Measurements from ENCODE around the gene NPAS3.

NPAS3 gene

DNA sequence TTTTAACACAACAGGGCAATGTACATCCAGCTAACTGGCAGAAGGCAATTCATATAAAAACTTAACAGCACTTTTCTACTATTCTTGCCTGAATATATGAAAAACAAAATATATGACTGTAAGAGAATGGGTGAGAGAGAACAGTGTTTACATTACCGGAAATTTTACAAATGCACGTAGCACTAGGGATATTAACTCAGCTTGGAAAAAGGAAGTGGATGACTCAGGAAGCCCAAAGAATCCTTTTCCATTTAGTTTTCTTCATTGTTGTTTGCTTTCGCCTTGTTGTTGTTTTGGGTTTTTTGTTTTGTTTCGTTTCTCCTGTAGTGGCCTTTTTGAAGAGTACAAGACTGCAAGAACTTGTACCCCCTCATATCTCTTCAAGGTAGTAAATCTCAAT is 716.7 kb downstream of the NPAS3 start:
- no peak overlapping the region for H3K4me3 ChIP-seq (replicated peaks; ENCODE audit: low read depth, low read length)
- TF ChIP-seq, protein P1, sequence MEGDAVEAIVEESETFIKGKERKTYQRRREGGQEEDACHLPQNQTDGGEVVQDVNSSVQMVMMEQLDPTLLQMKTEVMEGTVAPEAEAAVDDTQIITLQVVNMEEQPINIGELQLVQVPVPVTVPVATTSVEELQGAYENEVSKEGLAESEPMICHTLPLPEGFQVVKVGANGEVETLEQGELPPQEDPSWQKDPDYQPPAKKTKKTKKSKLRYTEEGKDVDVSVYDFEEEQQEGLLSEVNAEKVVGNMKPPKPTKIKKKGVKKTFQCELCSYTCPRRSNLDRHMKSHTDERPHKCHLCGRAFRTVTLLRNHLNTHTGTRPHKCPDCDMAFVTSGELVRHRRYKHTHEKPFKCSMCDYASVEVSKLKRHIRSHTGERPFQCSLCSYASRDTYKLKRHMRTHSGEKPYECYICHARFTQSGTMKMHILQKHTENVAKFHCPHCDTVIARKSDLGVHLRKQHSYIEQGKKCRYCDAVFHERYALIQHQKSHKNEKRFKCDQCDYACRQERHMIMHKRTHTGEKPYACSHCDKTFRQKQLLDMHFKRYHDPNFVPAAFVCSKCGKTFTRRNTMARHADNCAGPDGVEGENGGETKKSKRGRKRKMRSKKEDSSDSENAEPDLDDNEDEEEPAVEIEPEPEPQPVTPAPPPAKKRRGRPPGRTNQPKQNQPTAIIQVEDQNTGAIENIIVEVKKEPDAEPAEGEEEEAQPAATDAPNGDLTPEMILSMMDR (IDR thresholded peaks at IDR 0.05; ENCODE audit: low read depth, low read length, missing control alignments), result no peak
- no peak for DNase-seq (ENCODE audit: extremely low read depth, low read depth)

DNA sequence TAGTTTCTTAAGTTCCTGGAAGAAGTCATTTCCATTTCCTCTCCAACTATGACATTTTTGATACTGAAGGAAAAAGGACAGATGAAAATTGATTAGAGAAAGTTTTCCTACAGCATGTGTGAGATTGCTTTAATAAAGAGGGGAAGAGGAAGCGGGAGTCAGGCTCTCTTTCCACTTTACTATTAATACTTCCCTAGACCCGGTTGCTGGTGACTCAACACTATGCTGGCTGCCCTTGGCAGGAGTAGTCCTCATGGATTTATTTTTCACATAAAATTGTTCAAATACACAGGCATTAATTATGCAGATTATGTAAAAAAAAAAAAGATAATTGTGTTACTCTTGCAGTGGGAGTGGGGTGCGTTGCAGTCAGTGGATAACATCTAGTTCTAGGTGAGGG is 718.8 kb downstream of the NPAS3 start:
- TF ChIP-seq, protein P1 (IDR thresholded peaks at IDR 0.05; ENCODE audit: low read depth, low read length, missing control alignments), result no peak
- H3K4me3 ChIP-seq (replicated peaks; ENCODE audit: low read depth, low read length), result no peak overlapping the region
- no peak for DNase-seq (ENCODE audit: extremely low read depth, low read depth)

DNA sequence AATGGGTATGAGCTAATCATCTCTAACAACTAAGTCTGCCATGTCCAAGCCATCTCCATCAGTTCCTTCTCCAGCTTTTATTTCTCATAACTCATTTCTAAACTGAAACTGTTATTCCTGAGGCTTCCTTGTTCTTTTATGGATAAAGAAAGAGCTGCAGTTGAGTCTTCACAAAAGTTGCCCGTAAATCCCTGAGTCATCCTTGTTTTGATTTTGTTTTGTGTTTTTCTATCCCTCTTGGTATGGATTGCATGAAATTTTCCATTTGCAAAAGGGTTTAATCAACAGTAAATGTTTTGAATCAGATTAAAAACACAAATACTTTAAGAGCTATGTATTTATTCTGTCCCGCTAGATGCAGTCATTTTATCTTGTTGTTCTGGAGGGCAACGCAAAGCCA is 721.6 kb downstream of the NPAS3 start:
- DNase-seq (ENCODE audit: extremely low read depth, low read depth), result no peak
- no peak overlapping the region for H3K4me3 ChIP-seq (replicated peaks; ENCODE audit: low read depth, low read length)
- TF ChIP-seq, protein P1 (IDR thresholded peaks at IDR 0.05; ENCODE audit: low read depth, low read length, missing control alignments), result no peak

DNA sequence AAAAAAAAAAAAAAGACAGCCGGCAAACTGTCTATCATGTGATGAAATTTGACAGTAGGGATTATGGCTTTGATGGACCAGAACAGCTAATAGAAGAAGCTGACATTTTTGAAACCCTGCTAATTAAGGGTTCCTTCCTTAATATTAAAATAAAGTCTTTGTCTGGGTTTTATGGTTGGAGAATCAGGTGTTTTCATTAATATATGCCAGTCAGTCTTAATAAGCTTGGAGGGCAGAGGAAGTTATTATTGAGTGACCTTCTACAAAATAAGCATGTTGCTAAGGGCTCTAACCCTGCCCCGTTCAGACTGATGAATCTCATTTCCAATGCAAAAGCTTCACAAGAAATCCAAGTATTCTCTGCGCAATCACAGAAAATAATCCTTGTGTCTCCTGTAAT is 722.4 kb downstream of the NPAS3 start:
- DNase-seq (ENCODE audit: extremely low read depth, low read depth), result no peak
- no peak overlapping the region for H3K4me3 ChIP-seq (replicated peaks; ENCODE audit: low read depth, low read length)
- TF ChIP-seq, protein P1 (IDR thresholded peaks at IDR 0.05; ENCODE audit: low read depth, low read length, missing control alignments), result no peak

DNA sequence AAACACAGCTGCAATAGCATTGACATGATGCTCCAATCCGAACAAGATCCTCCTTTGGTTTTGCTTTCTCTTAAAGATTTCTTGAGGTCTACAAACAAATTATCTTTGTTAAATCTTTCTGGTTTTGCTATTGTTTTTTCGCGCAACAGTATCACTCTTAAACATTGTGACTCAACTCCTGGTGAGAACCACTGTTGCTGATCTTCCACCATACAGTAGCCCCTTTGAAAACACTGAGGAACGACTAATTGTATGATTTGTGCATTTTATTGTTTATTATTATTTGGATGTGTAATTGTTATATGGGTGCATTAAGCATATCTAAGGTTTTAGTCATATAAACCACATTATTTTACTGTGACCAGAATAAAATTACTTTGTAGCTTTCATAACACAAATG is 729.4 kb downstream of the NPAS3 start:
- no peak for DNase-seq (ENCODE audit: extremely low read depth, low read depth)
- TF ChIP-seq, protein P1 (IDR thresholded peaks at IDR 0.05; ENCODE audit: low read depth, low read length, missing control alignments), result no peak
- no peak overlapping the region for H3K4me3 ChIP-seq (replicated peaks; ENCODE audit: low read depth, low read length)

DNA sequence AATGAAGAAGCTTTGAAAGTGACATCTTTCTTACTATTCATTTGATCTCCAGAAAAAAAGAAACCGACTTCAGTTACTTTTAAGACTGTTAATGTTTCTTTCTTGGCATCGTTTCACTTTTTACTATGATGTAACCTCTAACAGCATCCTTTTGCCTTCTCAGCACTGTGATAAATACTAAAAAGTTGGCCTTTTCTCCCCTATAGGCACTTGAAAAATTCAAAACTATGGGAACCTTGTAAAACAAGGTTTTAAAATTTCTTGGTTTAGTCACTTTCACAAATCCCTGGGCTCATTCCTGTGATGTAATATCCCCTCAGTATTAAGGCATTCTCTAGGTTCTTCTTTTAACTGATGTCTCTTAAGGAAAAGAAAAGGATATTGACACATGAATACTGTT is 730.4 kb downstream of the NPAS3 start:
- DNase-seq (ENCODE audit: extremely low read depth, low read depth), result no peak
- no peak overlapping the region for H3K4me3 ChIP-seq (replicated peaks; ENCODE audit: low read depth, low read length)
- TF ChIP-seq, protein P1 (IDR thresholded peaks at IDR 0.05; ENCODE audit: low read depth, low read length, missing control alignments), result no peak

DNA sequence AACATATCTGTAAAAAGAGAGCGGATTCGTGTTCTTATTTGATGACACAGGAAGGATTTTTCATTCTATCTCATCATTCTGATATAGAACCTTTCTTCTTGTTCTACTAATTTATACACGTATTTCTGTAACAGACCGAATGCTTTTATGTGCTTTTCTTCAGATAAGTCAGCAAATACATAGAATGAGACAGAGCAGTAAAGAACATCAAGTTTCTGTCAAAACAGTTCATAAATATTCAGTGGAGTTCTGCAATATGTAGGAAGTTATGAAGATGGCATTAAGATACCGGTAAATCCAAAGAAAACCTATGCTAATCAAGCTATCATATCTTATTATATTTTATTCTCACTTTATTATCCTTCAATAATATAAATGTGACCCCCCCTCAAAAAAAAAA is 731.6 kb downstream of the NPAS3 start:
- no peak for DNase-seq (ENCODE audit: extremely low read depth, low read depth)
- no peak overlapping the region for H3K4me3 ChIP-seq (replicated peaks; ENCODE audit: low read depth, low read length)
- TF ChIP-seq, protein P1 (IDR thresholded peaks at IDR 0.05; ENCODE audit: low read depth, low read length, missing control alignments), result no peak
